K562 (cell line): Measurements from ENCODE around the gene PCLAF. TPM values are rescaled to one million over a fixed set of nuclear protein-coding genes. Genes with fewer than 3 reads are reported as not detected.

Experiments used
- ATAC-seq: fragments of 200-7000 bp; cut with Tn5 transposase; 3 replicates; pipeline ENCODE4 v1.9.1; 2020; ENCODE audit warnings: moderate library complexity
- BruUV-seq: library from RNA; stranded (reverse); fragments of 400-500 nt; replicated peaks from 2 replicates; lab custom pipeline; 2021; lab: Mats Ljungman, UMichigan
- CTCF ChIA-PET: fragments of 300-600 bp; formaldehyde crosslinking; extraction: SDS; loops from one replicate; lab custom pipeline; 2021; ENCODE audit warnings: low intra/inter-chr PET ratio; lab: Yijun Ruan, JAX
- POLR2A ChIA-PET: fragments of 300-600, 350-650 bp; sonication (Branson Sonifier 250); formaldehyde crosslinking; extraction: SDS; loops from one replicate; lab custom pipeline; 2021; ENCODE audit warnings: antibody characterized with exemption, inconsistent platforms; lab: Yijun Ruan, JAX
- DNase-seq, 4 experiments: peaks; one replicate each; pipeline versions ENCODE4 v3.0.0 to v3.0.0-alpha.2; 2011 to 2018; ENCODE audit warnings: low spot score in 3 of 4, mixed read lengths in 3 of 4; ENCODE audit errors: extremely low read depth in 1 of 4
- FAIRE-seq: peaks from 2 replicates; lab custom pipeline; 2011; peaks lifted over from hg19 to GRCh38; lab: Jason Lieb, UNC
- H2AFZ ChIP-seq: 2 replicates; pipeline ENCODE4 v1.6.0; 2011; ENCODE audit warnings: low read depth, low read length, control low read depth, inconsistent platforms
- H3K27ac ChIP-seq: fragments of 200-600 bp; 3 replicates; pipeline ENCODE4 v1.8.0; 2011; ENCODE audit warnings: low read depth, mild to moderate bottlenecking, control low read depth, inconsistent platforms, low read length, moderate library complexity, mixed read lengths; ENCODE audit errors: extremely low read depth
- H3K27me3 ChIP-seq, 2 experiments: fragments of 300-600 bp in 1 of 2; 2 replicates in 1 of 2; 3 replicates in 1 of 2; pipeline versions ENCODE4 v1.6.0 to v1.8.0; 2011; ENCODE audit warnings: inconsistent platforms in 2 of 2, low read length in 2 of 2, mild to moderate bottlenecking in 1 of 2, mixed read lengths in 1 of 2, moderate library complexity in 1 of 2; ENCODE audit not compliant: control insufficient read depth in 2 of 2, insufficient read depth in 2 of 2
- H3K36me3 ChIP-seq: fragments of 300-600 bp; 3 replicates; pipeline ENCODE4 v1.8.0; 2011; ENCODE audit warnings: mild to moderate bottlenecking, low read length, inconsistent platforms; ENCODE audit not compliant: control insufficient read depth, insufficient read depth
- H3K4me1 ChIP-seq, 2 experiments: fragments of 200-600 bp in 1 of 2; replicated peaks in 1 of 2; 2 replicates in 1 of 2; 3 replicates in 1 of 2; pipeline versions ENCODE4 v1.5.1 to v1.8.0; 2011; ENCODE audit warnings: inconsistent platforms in 2 of 2, low read length in 2 of 2, mild to moderate bottlenecking in 1 of 2, mixed read lengths in 1 of 2, moderate library complexity in 1 of 2; ENCODE audit not compliant: control insufficient read depth in 2 of 2, insufficient read depth in 2 of 2
- H3K4me2 ChIP-seq: 2 replicates; pipeline ENCODE4 v1.6.1; 2011; ENCODE audit warnings: low read length, control low read depth, inconsistent platforms, mixed read lengths; ENCODE audit not compliant: insufficient read depth
- H3K4me3 ChIP-seq: fragments of 200-600 bp; sonication (generic), shearing (Covaris generic); 2 replicates; pipeline ENCODE4 v1.5.1; 2016; ENCODE audit warnings: control low read depth, inconsistent platforms
- H3K79me2 ChIP-seq: fragments of 200-600 bp; 3 replicates; pipeline ENCODE4 v1.8.0; 2011; ENCODE audit warnings: low read length, inconsistent platforms; ENCODE audit not compliant: control insufficient read depth, insufficient read depth
- H3K9ac ChIP-seq, 2 experiments: 2 replicates each; pipeline versions ENCODE4 v1.6.0 to v1.6.1; 2011; ENCODE audit warnings: low read depth in 2 of 2, low read length in 2 of 2, control low read depth in 1 of 2, inconsistent platforms in 1 of 2, mild to moderate bottlenecking in 1 of 2, mixed read lengths in 1 of 2; ENCODE audit not compliant: insufficient read depth in 1 of 2
- H3K9me1 ChIP-seq: one replicate; pipeline ENCODE4 v1.6.0; 2011; ENCODE audit warnings: inconsistent platforms, mild to moderate bottlenecking, low read length, moderate library complexity; ENCODE audit not compliant: control insufficient read depth, insufficient read depth
- H3K9me3 ChIP-seq: replicated peaks from 2 replicates; pipeline ENCODE4 v1.5.1; 2011; ENCODE audit warnings: low read depth, low read length, inconsistent platforms; ENCODE audit not compliant: control insufficient read depth, insufficient read depth
- H4K20me1 ChIP-seq: replicated peaks from 2 replicates; pipeline ENCODE4 v1.6.1; 2011; ENCODE audit warnings: low read length, inconsistent platforms, mixed read lengths; ENCODE audit not compliant: control insufficient read depth, insufficient read depth
- CHCHD3 ChIP-seq: fragments of 250-450 bp; sonication (Bioruptor Pico); IDR thresholded peaks from 2 replicates; pipeline ENCODE4 v2.1.2; 2022; ENCODE audit warnings: mild to moderate bottlenecking
- HDAC3 ChIP-seq: fragments of 450-650 bp; IDR thresholded peaks from 2 replicates; pipeline ENCODE4 v1.6.1; 2018; ENCODE audit warnings: borderline replicate concordance, mild to moderate bottlenecking, moderate library complexity; ENCODE audit not compliant: partially characterized antibody
- MIER1 ChIP-seq: fragments of 450-650 bp; IDR thresholded peaks from 2 replicates; pipeline ENCODE4 v1.6.1; 2016; ENCODE audit warnings: antibody characterized with exemption, mild to moderate bottlenecking, low read depth
- NFXL1 ChIP-seq: fragments of 450-650 bp; formaldehyde crosslinking; IDR thresholded peaks from 2 replicates; pipeline ENCODE4 v1.4.0; 2021; ENCODE audit warnings: mild to moderate bottlenecking
- RBBP5 ChIP-seq: fragments of 200-600 bp; sonication (generic); IDR thresholded peaks from 2 replicates; pipeline ENCODE4 v1.6.1; 2012; ENCODE audit warnings: borderline replicate concordance, mild to moderate bottlenecking, low read length, control low read depth, inconsistent platforms; ENCODE audit not compliant: insufficient read depth, poor library complexity, severe bottlenecking
- SMARCC2 ChIP-seq: fragments of 450-650 bp; IDR thresholded peaks from 2 replicates; pipeline ENCODE4 v1.6.1; 2017; ENCODE audit warnings: antibody characterized with exemption, moderate library complexity, mild to moderate bottlenecking, low read depth
- ZNF316 ChIP-seq: fragments of 450-650 bp; IDR thresholded peaks from 2 replicates; pipeline ENCODE4 v1.6.1; 2016
- WGBS: fragments of 100-300 bp; shearing (Covaris generic); methylation state at CpG from one replicate; pipeline ENCODE4 v1.1.6; 2016; ENCODE audit warnings: low coverage, mixed read lengths; ENCODE audit not compliant: insufficient coverage; ENCODE audit errors: missing lambda C conversion rate; 5-methylcytosine and 5-hydroxymethylcytosine counted together
- in situ Hi-C: fragments of 300-500 bp; cut with MboI; formaldehyde crosslinking; loops from 4 replicates; pipeline ENCODE4 v1.15.0; 2018; ENCODE audit warnings: inconsistent platforms, mixed read lengths
- intact Hi-C: fragments of 100-400 bp; cut with micrococcal nuclease; formaldehyde crosslinking; loops from 2 replicates; pipeline ENCODE4 v1.14.2; 2022
- polyA plus RNA-seq, 8 experiments: library from polyadenylated mRNA; depleted of rRNA in 4 of 8; stranded (reverse) in 5 of 8; unstranded in 3 of 8; fragments of >200 nt; fragmentation: Nextera tagmentation in 2 of 8; fragmentation: Illumina TruSeq in 1 of 8; extraction: Ambion mirVana in 2 of 8; extraction: Trizol in 1 of 8; gene quantifications; 2 replicates each; pipeline versions ENCODE4 v1.2.1 to v1.2.3, GENCODE V29; 2011 to 2014; ENCODE audit warnings: inconsistent platforms in 1 of 8, missing spikeins in 1 of 8
- total RNA-seq, 7 experiments: library from RNA; depleted of rRNA in 6 of 7; stranded (reverse); fragments of >200 nt in 6 of 7; fragmentation: Illumina TruSeq in 2 of 7; extraction: Trizol in 2 of 7; gene quantifications; 2 replicates each; pipeline versions ENCODE4 v1.2.1 to v1.2.3, GENCODE V29; 2011 to 2021; ENCODE audit warnings: low replicate concordance in 1 of 7
- TF ChIP-seq, protein P1 (sequence below): sonication (generic); formaldehyde crosslinking; IDR thresholded peaks from 2 replicates; pipeline ENCODE4 v1.8.1; 2022; ENCODE audit warnings: missing genetic modification reagents
- TF ChIP-seq, protein P2 (sequence below): IDR thresholded peaks from 3 replicates; pipeline ENCODE4 v1.6.1; 2011; ENCODE audit warnings: borderline replicate concordance, mild to moderate bottlenecking; ENCODE audit not compliant: insufficient read length, insufficient read depth

Gene PCLAF
- total and polyA plus RNA-seq, 9 of the 15 experiments (the other 6 are each of a cell fraction or from before 2014, with no cell fraction given), result 112 to 881 (median 360) TPM

DNA sequence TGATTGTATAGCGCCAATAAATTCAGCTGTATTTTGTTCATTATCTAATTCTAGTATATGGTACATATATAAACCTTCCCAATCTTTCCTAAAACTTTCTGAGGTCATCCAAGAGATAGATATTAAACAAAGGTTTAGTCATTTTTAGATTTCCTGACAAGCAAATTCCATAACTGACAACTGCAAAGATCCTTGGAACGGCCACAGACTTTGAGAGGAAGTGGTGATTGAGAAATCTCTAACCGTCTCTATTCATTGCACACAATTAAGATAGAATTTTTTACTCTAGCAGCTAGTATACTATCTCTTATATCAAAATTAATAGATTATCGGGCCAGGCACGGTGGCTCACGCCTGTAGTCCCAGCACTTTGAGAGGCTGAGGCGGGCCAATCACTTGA, 30.0 kb downstream of the PCLAF start (continued):
- TF ChIP-seq, protein P1, sequence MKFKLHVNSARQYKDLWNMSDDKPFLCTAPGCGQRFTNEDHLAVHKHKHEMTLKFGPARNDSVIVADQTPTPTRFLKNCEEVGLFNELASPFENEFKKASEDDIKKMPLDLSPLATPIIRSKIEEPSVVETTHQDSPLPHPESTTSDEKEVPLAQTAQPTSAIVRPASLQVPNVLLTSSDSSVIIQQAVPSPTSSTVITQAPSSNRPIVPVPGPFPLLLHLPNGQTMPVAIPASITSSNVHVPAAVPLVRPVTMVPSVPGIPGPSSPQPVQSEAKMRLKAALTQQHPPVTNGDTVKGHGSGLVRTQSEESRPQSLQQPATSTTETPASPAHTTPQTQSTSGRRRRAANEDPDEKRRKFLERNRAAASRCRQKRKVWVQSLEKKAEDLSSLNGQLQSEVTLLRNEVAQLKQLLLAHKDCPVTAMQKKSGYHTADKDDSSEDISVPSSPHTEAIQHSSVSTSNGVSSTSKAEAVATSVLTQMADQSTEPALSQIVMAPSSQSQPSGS (CRISPR knock-in tag), result no peak
- TF ChIP-seq, all 486 proteins: peak for 0

DNA sequence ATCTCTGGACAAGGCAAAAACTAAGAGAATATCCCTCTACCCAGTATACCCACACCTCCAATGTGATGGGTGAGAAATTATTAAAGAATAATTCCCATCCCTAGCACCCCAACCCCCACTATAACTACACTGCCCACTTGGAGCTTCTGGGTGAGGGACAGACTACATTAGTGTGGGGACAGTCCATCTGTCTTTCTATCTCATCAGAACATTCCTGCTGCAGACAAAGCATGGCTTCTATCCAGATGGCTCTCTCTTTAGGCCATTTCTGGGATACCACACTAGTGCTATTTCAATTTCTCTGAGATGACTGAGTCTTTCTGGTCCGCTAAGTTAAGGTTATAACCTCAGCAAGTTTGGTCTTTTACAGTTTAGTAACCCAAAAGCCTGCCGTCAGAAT, 31.9 kb downstream of the PCLAF start:
- no peaks in the 10 kb centered on the region for H3K9me1 ChIP-seq
- POLR2A ChIA-PET, result interaction anchor here (0.8 to 1.7 kb wide), 3 partner anchors 8 to 111 kb away, joined by 3 to 7 read pairs (median 4); no protein-coding TSS in a partner anchor
- CTCF ChIA-PET, result interaction anchor here (0.6 kb wide), 1 partner anchor 32 kb away, joined by 4 read pairs; no protein-coding TSS in a partner anchor
- DNase-seq (no peak), ATAC-seq (no peak; the same call in 2 of the 3 replicates), FAIRE-seq (no peak)
- H3K4me1 ChIP-seq, result peaks cover 0 to under 1% of the 10 kb centered on the region in 2 experiments; a peak in 1 of 5 replicates
- no TSS peak for BruUV-seq
- no peak overlapping the region for H3K4me3 ChIP-seq
- peaks cover 34% of the 10 kb centered on the region for H3K79me2 ChIP-seq
- H3K27ac ChIP-seq, result no peak overlapping the region
- H3K9ac ChIP-seq, result no peak overlapping the region
- H3K27me3 ChIP-seq, result no peaks in the 10 kb centered on the region
- WGBS, result 100% methylated on average over 2 of the region's 2 CpGs
- intact Hi-C loops, result no loop called here
- H3K4me2 ChIP-seq, result no peak overlapping the region
- TF ChIP-seq MIER1 (no peak), ZNF316 (no peak), NFXL1 (CRISPR knock-in tag) (no peak), SMARCC2 (no peak), CHCHD3 (CRISPR knock-in tag) (no peak), RBBP5 (no peak), HDAC3 (no peak)
- TF ChIP-seq, protein P2, sequence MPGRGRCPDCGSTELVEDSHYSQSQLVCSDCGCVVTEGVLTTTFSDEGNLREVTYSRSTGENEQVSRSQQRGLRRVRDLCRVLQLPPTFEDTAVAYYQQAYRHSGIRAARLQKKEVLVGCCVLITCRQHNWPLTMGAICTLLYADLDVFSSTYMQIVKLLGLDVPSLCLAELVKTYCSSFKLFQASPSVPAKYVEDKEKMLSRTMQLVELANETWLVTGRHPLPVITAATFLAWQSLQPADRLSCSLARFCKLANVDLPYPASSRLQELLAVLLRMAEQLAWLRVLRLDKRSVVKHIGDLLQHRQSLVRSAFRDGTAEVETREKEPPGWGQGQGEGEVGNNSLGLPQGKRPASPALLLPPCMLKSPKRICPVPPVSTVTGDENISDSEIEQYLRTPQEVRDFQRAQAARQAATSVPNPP, result no peak
- peaks cover 13% of the 10 kb centered on the region; the same call in 2 of the 3 replicates for H3K36me3 ChIP-seq
- H4K20me1 ChIP-seq, result 0 out of 2 replicates have a peak, but pooled peaks cover 4% of the 10 kb centered on the region
- H3K9me3 ChIP-seq, result no peaks in the 10 kb centered on the region
- H2AFZ ChIP-seq, result no peak overlapping the region
- in situ Hi-C loops, result no loop called here
